HG02798 (cell line): ENCODE measurements around the gene CD24.
"Not testable (repeated sequence)": the region's sequence is repeated elsewhere in the genome, so short reads cannot be mapped to it uniquely, and the experiment has no call there.

Experiments used
- ATAC-seq: cut with Tn5 transposase; IDR thresholded peaks from one replicate; pipeline ENCODE4 v1.9.1; 2021; ENCODE audit warnings: mild to moderate bottlenecking; ENCODE audit not compliant: unreplicated experiment, poor library complexity

The CD24 gene

GRCh38 chr6:106970769-106971168 is 3.8 kb downstream of the CD24 start:
- ATAC-seq = not testable (repeated sequence)

GRCh38 chr6:106967936-106968555 is 6.5 kb downstream of the CD24 start:
- ATAC-seq = no peak

- ATAC-seq = no peak
These were observed 7.6 kb downstream of the CD24 start for GRCh38 chr6:106966671-106967640.

- no peak for ATAC-seq
These were observed 8.3 kb downstream of the CD24 start for GRCh38 chr6:106966229-106966628.

GRCh38 chr6:106964954-106965353 is 9.6 kb downstream of the CD24 start:
- no peak for ATAC-seq

GRCh38 chr6:106964099-106964498 is 10.4 kb downstream of the CD24 start:
- ATAC-seq = no peak

GRCh38 chr6:106963544-106963943 is 11.0 kb downstream of the CD24 start:
- ATAC-seq = no peak

GRCh38 chr6:106961801-106962200 is 12.7 kb downstream of the CD24 start:
- ATAC-seq = no peak

GRCh38 chr6:106961136-106961535 is 13.4 kb downstream of the CD24 start:
- no peak for ATAC-seq

- ATAC-seq = no peak
These were observed 14.5 kb downstream of the CD24 start for GRCh38 chr6:106959985-106960384.

- ATAC-seq = peak; percentile 78
These were observed 34.7 kb downstream of the CD24 start for GRCh38 chr6:106939848-106940247.

- ATAC-seq = no peak
These were observed 35.3 kb downstream of the CD24 start for GRCh38 chr6:106939208-106939607.

- no peak for ATAC-seq
These were observed 46.8 kb downstream of the CD24 start for GRCh38 chr6:106927531-106928398.

- no peak for ATAC-seq
These were observed 48.6 kb downstream of the CD24 start for GRCh38 chr6:106925948-106926347.

- no peak for ATAC-seq
These were observed 49.6 kb downstream of the CD24 start for GRCh38 chr6:106924694-106925523.

- ATAC-seq = no peak
These were observed 51.9 kb downstream of the CD24 start for GRCh38 chr6:106922626-106923025.
